Endodermal cell (in vitro differentiated cells): Measurements from ENCODE around the gene SLC66A1. TPM values are rescaled to one million over a fixed set of nuclear protein-coding genes. Genes with fewer than 3 reads are reported as not detected.
"Not testable (repeated sequence)": the region's sequence is repeated elsewhere in the genome, so short reads cannot be mapped to it uniquely, and the experiment has no call there.

Experiments
- DNase-seq: peaks from one replicate; pipeline ENCODE4 v3.0.0-alpha.2; 2017
- H3K27ac ChIP-seq: 2 replicates; pipeline ENCODE4 v1.5.1; 2013; ENCODE audit warnings: mild to moderate bottlenecking, low read depth, low read length, moderate library complexity
- H3K27me3 ChIP-seq: 2 replicates; pipeline ENCODE4 v1.6.1; 2013; ENCODE audit warnings: mild to moderate bottlenecking, low read length, moderate library complexity; ENCODE audit not compliant: insufficient read depth, control insufficient read depth, poor library complexity, severe bottlenecking
- H3K36me3 ChIP-seq: 2 replicates; pipeline ENCODE4 v1.7.0; 2013; ENCODE audit warnings: mild to moderate bottlenecking, low read length, moderate library complexity; ENCODE audit not compliant: control insufficient read depth, insufficient read depth
- H3K4me1 ChIP-seq: one replicate; pipeline ENCODE4 v1.7.0; 2013; ENCODE audit warnings: low read length; ENCODE audit not compliant: control insufficient read depth, insufficient read depth
- H3K4me3 ChIP-seq: 2 replicates; pipeline ENCODE4 v1.5.1; 2013; ENCODE audit warnings: mild to moderate bottlenecking, low read length, moderate library complexity
- H3K9ac ChIP-seq: 2 replicates; pipeline ENCODE4 v1.6.1; 2013; ENCODE audit warnings: mild to moderate bottlenecking, low read length, moderate library complexity; ENCODE audit not compliant: poor library complexity, severe bottlenecking; ENCODE audit errors: extremely low read depth
- H3K9me3 ChIP-seq: 2 replicates; pipeline ENCODE4 v1.6.1; 2013; ENCODE audit warnings: mild to moderate bottlenecking, low read length, moderate library complexity; ENCODE audit not compliant: control insufficient read depth
- H3K27ac Mint-ChIP-seq: 2 replicates; pipeline ENCODE4 v1.8.0; 2020; ENCODE audit warnings: mixed read lengths
- H3K27me3 Mint-ChIP-seq: 2 replicates; pipeline ENCODE4 v1.8.0; 2021; ENCODE audit warnings: mild to moderate bottlenecking, mixed read lengths; ENCODE audit not compliant: insufficient read depth
- H3K36me3 Mint-ChIP-seq: 2 replicates; pipeline ENCODE4 v1.8.0; 2020; ENCODE audit warnings: low read depth, mixed read lengths
- H3K4me1 Mint-ChIP-seq: 2 replicates; pipeline ENCODE4 v1.8.0; 2020; ENCODE audit warnings: mixed read lengths
- H3K4me3 Mint-ChIP-seq: 2 replicates; pipeline ENCODE4 v1.8.0; 2020; ENCODE audit warnings: mild to moderate bottlenecking, moderate library complexity, mixed read lengths
- H3K9me3 Mint-ChIP-seq: 2 replicates; pipeline ENCODE4 v1.8.0; 2020; ENCODE audit warnings: mild to moderate bottlenecking, mixed read lengths
- WGBS, 2 experiments: methylation state at CpG; one replicate each; pipeline versions ENCODE4 v1.1.5 to v1.1.7; 2013; ENCODE audit warnings: missing lambda C conversion rate in 2 of 2, mixed read lengths in 1 of 2; ENCODE audit not compliant: insufficient coverage in 1 of 2, insufficient read length in 1 of 2; 5-methylcytosine and 5-hydroxymethylcytosine counted together
- total RNA-seq, 2 donors: library from RNA; stranded (reverse); fragmentation: NEBNext Ultra II Directional in 1 of 2; extraction: Animal tissue kit (Norgen Biotek cat#: 25700) in 1 of 2; gene quantifications; 2 replicates in 1 of 2; 3 replicates in 1 of 2; pipeline ENCODE4 v1.2.1, GENCODE V29; 2021
- TF ChIP-seq, protein P1 (sequence below): fragments of 200-600 bp; sonication (generic); conservative IDR thresholded peaks from 2 replicates; pipeline ENCODE4 v1.5.0; 2021; ENCODE audit warnings: antibody characterized with exemption, mild to moderate bottlenecking

SLC66A1 gene
- total RNA-seq, 2 donors from 2014 or later, result 20.8 to 22.6 TPM

GRCh38 chr1:19269427-19270342, 42.4 kb upstream of the SLC66A1 start:
- not testable (repeated sequence) for H3K9me3 ChIP-seq, H3K4me1 ChIP-seq, H3K9me3 Mint-ChIP-seq, H3K4me3 Mint-ChIP-seq, H3K36me3 Mint-ChIP-seq, H3K4me1 Mint-ChIP-seq, H3K27ac Mint-ChIP-seq, H3K9ac ChIP-seq, H3K27ac ChIP-seq, H3K36me3 ChIP-seq, H3K4me3 ChIP-seq
- H3K27me3 ChIP-seq, result peaks cover 22% of the 10 kb centered on the region
- TF ChIP-seq, protein P1, sequence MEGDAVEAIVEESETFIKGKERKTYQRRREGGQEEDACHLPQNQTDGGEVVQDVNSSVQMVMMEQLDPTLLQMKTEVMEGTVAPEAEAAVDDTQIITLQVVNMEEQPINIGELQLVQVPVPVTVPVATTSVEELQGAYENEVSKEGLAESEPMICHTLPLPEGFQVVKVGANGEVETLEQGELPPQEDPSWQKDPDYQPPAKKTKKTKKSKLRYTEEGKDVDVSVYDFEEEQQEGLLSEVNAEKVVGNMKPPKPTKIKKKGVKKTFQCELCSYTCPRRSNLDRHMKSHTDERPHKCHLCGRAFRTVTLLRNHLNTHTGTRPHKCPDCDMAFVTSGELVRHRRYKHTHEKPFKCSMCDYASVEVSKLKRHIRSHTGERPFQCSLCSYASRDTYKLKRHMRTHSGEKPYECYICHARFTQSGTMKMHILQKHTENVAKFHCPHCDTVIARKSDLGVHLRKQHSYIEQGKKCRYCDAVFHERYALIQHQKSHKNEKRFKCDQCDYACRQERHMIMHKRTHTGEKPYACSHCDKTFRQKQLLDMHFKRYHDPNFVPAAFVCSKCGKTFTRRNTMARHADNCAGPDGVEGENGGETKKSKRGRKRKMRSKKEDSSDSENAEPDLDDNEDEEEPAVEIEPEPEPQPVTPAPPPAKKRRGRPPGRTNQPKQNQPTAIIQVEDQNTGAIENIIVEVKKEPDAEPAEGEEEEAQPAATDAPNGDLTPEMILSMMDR, result peak; percentile 63
- H3K27me3 Mint-ChIP-seq, result peaks cover 15% of the 10 kb centered on the region
- 62 to 75% methylated on average over 2 to 9 of the region's 9 CpGs for WGBS, 2 experiments
- DNase-seq, result peak; percentile 76

- not testable (repeated sequence) for H3K9ac ChIP-seq, H3K4me1 Mint-ChIP-seq, H3K9me3 Mint-ChIP-seq, H3K4me3 Mint-ChIP-seq, H3K4me3 ChIP-seq, H3K9me3 ChIP-seq, H3K4me1 ChIP-seq, H3K36me3 ChIP-seq, H3K27ac ChIP-seq, H3K27ac Mint-ChIP-seq, DNase-seq, H3K36me3 Mint-ChIP-seq
- H3K27me3 Mint-ChIP-seq, result peaks cover 16% of the 10 kb centered on the region
- WGBS, 2 experiments, result 92% methylated on average over 6 of the region's 6 CpGs; no CpG with 5 or more reads in 1 of the 2 experiments
- H3K27me3 ChIP-seq, result peaks cover 29% of the 10 kb centered on the region
Observed at GRCh38 chr1:19270343-19270730, 41.8 kb upstream of the SLC66A1 start.

DNA sequence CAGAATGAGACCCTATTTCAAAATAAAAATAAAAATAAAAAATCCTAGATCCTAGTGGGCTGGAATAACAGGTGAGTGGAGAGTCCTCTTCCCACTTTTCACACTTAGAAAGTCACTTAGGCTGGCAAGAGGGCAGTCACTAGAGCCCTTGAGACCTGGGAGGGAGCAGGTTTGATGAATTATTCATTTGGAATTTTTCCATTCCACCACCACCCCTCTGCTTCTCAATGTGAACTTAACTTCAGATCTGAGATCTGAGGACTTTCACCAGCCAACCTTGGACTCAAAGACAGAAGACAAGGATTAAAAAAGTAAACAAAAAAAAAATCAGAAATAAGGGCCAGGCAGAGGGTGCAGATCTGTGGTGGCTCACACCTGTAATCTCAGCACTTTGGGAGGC, 40.1 kb upstream of the SLC66A1 start:
- Histone ChIP-seq H3K4me3 (no peak overlapping the region), H3K9ac (no peak overlapping the region), H3K4me1 (no peaks in the 10 kb centered on the region), H3K27me3 (peaks cover 35% of the 10 kb centered on the region), H3K36me3 (no peaks in the 10 kb centered on the region), H3K9me3 (no peaks in the 10 kb centered on the region), H3K27ac (no peak overlapping the region)
- H3K4me1 Mint-ChIP-seq, result no peaks in the 10 kb centered on the region
- no peak for DNase-seq
- no peaks in the 10 kb centered on the region for H3K36me3 Mint-ChIP-seq
- no peak overlapping the region for H3K27ac Mint-ChIP-seq
- H3K9me3 Mint-ChIP-seq, result peaks cover 2% of the 10 kb centered on the region
- no peak overlapping the region for H3K4me3 Mint-ChIP-seq
- peaks cover 21% of the 10 kb centered on the region for H3K27me3 Mint-ChIP-seq
- TF ChIP-seq, protein P1, result no peak
